H1 (cell line): ENCODE data around the gene KLHDC4.

Experiments used
- CEBPB ChIP-seq: IDR thresholded peaks from 2 replicates; pipeline ENCODE4 v1.6.1; 2012; ENCODE audit warnings: low read depth, low read length
- CTCF ChIP-seq, 3 experiments: IDR thresholded peaks; 1 replicate in 2 of 3; 2 replicates in 1 of 3; pipeline versions ENCODE4 v1.5.1 to v1.6.1; 2011; ENCODE audit warnings: low read length in 3 of 3, mild to moderate bottlenecking in 3 of 3, inconsistent platforms in 2 of 3, low read depth in 1 of 3, moderate library complexity in 1 of 3; ENCODE audit not compliant: insufficient read depth in 1 of 3; ENCODE audit errors: control extremely low read depth in 1 of 3
- POLR2AphosphoS5 ChIP-seq: IDR thresholded peaks from 2 replicates; pipeline ENCODE4 v1.6.1; 2011; ENCODE audit warnings: low read depth, low read length
- RAD21 ChIP-seq, 2 experiments: IDR thresholded peaks in 1 of 2; conservative IDR thresholded peaks in 1 of 2; 2 replicates each; pipeline ENCODE4 v1.6.1; 2011; ENCODE audit warnings: low read depth in 2 of 2, low read length in 2 of 2, improper control_type of control experiment in 1 of 2, inconsistent platforms in 1 of 2, mild to moderate bottlenecking in 1 of 2, moderate library complexity in 1 of 2
- TCF12 ChIP-seq: IDR thresholded peaks from 2 replicates; pipeline ENCODE4 v1.6.1; 2011; ENCODE audit warnings: low read depth, mild to moderate bottlenecking, low read length

- TF ChIP-seq TCF12 (no peak), RAD21 (IDR thresholded peaks at IDR 0.05 in 1 of 2, conservative IDR thresholded peaks at IDR 0.05 in 1 of 2; ENCODE audit: low read depth in 2 of 2, low read length in 2 of 2) (no peak), POLR2AphosphoS5 (no peak), CTCF (IDR thresholded peaks at IDR 0.05; ENCODE audit: control extremely low read depth in 1 of 3, insufficient read depth in 1 of 3, low read depth in 1 of 3, low read length in 3 of 3) (no peak), CEBPB (no peak)
Measured at GRCh38 chr16:87724490-87725291, 41.1 kb downstream of the KLHDC4 start.
